Neural crest cell (in vitro differentiated cells): ENCODE results near the gene LPGAT1. TPM values are rescaled to one million over a fixed set of nuclear protein-coding genes. Genes with fewer than 3 reads are reported as not detected.

Experiments
- DNase-seq: peaks from one replicate; pipeline ENCODE4 v3.0.0; 2021; ENCODE audit warnings: low read depth, mixed read lengths, low spot score
- H3K27ac Mint-ChIP-seq: one replicate; pipeline ENCODE4 v1.8.0; 2021; ENCODE audit warnings: mild to moderate bottlenecking, mixed read lengths; ENCODE audit not compliant: unreplicated experiment
- H3K27me3 Mint-ChIP-seq: 2 replicates; pipeline ENCODE4 v1.8.0; 2021; ENCODE audit warnings: low read depth, mild to moderate bottlenecking, mixed read lengths
- H3K36me3 Mint-ChIP-seq: 2 replicates; pipeline ENCODE4 v1.8.0; 2021; ENCODE audit warnings: low read depth, mild to moderate bottlenecking, mixed read lengths
- H3K4me1 Mint-ChIP-seq: 2 replicates; pipeline ENCODE4 v1.8.0; 2021; ENCODE audit warnings: mixed read lengths
- H3K4me3 Mint-ChIP-seq: one replicate; pipeline ENCODE4 v1.8.0; 2021; ENCODE audit warnings: mild to moderate bottlenecking, mixed read lengths
- H3K9me3 Mint-ChIP-seq: 2 replicates; pipeline ENCODE4 v1.8.0; 2021; ENCODE audit warnings: mixed read lengths
- total RNA-seq: library from RNA; stranded (reverse); gene quantifications from 2 replicates; pipeline ENCODE4 v1.2.1, GENCODE V29; 2021
- TF ChIP-seq, protein P1 (sequence below): fragments of 200-600 bp; sonication (generic); conservative IDR thresholded peaks from 2 replicates; pipeline ENCODE4 v1.5.0; 2021; ENCODE audit warnings: antibody characterized with exemption, mild to moderate bottlenecking

LPGAT1 gene
- total RNA-seq, 1 donor from 2014 or later: 30.3 TPM

DNA sequence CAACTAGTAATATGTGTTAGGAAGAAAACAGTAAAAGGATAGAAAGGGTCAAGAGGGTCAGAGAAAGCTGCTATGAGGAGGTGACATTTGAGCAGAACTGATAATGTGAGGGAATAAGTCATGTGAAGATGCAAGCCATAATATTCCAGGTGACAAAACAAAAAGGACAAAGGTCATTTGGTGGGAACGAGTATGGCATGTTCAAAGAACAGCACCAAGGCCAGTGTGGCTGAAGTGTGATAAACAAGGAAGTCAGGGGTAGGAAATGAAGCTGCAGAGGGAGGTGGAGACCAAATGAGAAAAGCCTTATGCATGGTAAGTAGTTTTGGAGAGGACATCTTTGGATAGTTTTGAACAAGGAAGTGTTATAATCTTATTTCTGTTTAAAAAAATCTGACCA lies 46.7 kb downstream of the LPGAT1 start:
- Mint-ChIP-seq H3K36me3 (peaks cover 7% of the 10 kb centered on the region), H3K4me1 (peaks cover 11% of the 10 kb centered on the region), H3K9me3 (no peaks in the 10 kb centered on the region), H3K27ac (no peak overlapping the region), H3K27me3 (no peaks in the 10 kb centered on the region), H3K4me3 (no peak overlapping the region)
- DNase-seq: no peak
- TF ChIP-seq, protein P1, sequence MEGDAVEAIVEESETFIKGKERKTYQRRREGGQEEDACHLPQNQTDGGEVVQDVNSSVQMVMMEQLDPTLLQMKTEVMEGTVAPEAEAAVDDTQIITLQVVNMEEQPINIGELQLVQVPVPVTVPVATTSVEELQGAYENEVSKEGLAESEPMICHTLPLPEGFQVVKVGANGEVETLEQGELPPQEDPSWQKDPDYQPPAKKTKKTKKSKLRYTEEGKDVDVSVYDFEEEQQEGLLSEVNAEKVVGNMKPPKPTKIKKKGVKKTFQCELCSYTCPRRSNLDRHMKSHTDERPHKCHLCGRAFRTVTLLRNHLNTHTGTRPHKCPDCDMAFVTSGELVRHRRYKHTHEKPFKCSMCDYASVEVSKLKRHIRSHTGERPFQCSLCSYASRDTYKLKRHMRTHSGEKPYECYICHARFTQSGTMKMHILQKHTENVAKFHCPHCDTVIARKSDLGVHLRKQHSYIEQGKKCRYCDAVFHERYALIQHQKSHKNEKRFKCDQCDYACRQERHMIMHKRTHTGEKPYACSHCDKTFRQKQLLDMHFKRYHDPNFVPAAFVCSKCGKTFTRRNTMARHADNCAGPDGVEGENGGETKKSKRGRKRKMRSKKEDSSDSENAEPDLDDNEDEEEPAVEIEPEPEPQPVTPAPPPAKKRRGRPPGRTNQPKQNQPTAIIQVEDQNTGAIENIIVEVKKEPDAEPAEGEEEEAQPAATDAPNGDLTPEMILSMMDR: no peak

DNA sequence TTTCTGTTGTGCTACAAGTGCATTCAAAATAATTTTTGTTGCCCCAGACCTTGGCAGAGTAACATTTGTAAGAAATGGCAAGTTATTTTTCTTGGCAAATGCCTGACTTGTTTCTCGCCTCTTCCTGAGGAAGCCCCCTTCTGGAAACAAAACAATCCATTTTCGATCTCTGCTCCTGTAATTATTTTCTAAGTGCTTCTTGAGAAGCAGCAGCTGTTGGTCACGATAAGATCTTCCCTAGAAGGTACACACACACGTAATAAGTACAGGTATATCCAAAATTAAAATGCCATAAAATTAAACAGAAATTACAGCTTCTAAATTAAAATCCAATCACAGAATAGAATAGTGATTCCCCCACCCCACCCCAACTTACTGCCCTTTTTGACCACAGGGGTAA lies 47.3 kb downstream of the LPGAT1 start:
- TF ChIP-seq, protein P1: no peak
- H3K4me3 Mint-ChIP-seq: no peak overlapping the region
- H3K4me1 Mint-ChIP-seq: peaks cover 11% of the 10 kb centered on the region
- H3K36me3 Mint-ChIP-seq: peaks cover 7% of the 10 kb centered on the region
- no peaks in the 10 kb centered on the region for H3K9me3 Mint-ChIP-seq
- H3K27ac Mint-ChIP-seq: no peak overlapping the region
- no peak for DNase-seq
- H3K27me3 Mint-ChIP-seq: no peaks in the 10 kb centered on the region

DNA sequence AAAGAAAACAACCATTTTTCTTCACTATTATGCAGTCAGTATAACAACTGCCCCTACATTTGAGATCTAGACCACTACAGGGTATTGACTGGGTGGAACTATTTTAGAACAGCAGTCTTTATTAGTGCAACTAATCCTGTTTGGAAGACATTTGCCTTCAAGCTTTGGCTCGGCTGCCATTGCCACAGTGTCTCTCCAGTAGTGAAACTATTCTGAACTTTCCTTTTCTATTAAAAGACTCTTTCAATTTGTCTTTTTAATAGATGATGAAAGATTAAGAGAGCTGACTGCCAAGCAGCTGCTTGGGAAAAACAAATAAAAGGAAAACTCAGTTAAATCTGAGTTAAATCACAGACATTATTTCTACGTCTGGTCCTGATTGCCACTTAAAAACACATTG lies 49.3 kb downstream of the LPGAT1 start:
- DNase-seq: no peak
- H3K4me1 Mint-ChIP-seq: peaks cover 11% of the 10 kb centered on the region
- H3K27me3 Mint-ChIP-seq: no peaks in the 10 kb centered on the region

DNA sequence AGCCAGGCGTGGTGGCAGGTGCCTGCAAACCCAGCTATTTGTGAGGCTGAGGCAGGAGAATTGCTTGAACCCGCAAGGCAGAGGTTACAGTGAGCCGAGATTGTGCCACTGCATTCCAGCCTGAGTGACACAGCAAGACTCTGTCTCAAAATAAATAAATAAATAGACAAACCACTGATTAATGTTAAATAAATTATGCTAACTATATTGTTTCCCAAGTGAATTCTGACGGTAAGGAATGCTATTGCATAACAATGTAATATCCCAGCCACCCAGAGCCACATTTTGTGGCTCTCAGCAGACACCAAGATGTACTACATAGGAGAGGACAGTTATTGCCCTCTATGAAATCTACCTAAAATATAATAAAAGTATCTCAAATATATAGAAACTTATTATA lies 55.4 kb downstream of the LPGAT1 start:
- H3K9me3 Mint-ChIP-seq: no peaks in the 10 kb centered on the region
- H3K4me1 Mint-ChIP-seq: no peaks in the 10 kb centered on the region
- TF ChIP-seq, protein P1: no peak
- H3K4me3 Mint-ChIP-seq: no peak overlapping the region
- H3K27me3 Mint-ChIP-seq: no peaks in the 10 kb centered on the region
- H3K36me3 Mint-ChIP-seq: peaks cover 8% of the 10 kb centered on the region
- no peak overlapping the region for H3K27ac Mint-ChIP-seq
- no peak for DNase-seq

More for the DNA sequence above, 49.3 kb downstream of the LPGAT1 start:
- Mint-ChIP-seq H3K36me3 (peaks cover 15% of the 10 kb centered on the region), H3K27ac (no peak overlapping the region), H3K9me3 (no peaks in the 10 kb centered on the region), H3K4me3 (no peak overlapping the region)
- TF ChIP-seq, protein P1: no peak

DNA sequence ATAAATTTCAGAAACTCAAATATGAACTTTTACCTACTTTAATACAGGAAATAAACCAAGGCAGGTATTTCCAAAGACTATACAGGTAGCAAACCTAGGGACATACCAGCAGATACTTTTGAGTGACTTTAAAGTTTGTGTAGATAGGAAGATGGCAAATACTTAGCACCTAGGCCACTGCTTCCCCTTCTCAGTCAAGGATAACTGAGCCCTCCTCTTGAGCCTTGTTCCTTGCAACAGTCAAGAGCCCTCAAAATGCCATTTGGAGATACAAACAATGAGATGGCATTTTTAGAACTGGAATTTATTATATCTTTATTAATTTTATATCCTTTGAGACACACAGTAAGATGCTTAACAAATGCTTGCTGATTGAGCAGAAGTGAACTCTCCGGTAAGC lies 65.9 kb downstream of the LPGAT1 start:
- H3K4me1 Mint-ChIP-seq: no peaks in the 10 kb centered on the region
- TF ChIP-seq, protein P1: no peak
- no peaks in the 10 kb centered on the region for H3K9me3 Mint-ChIP-seq
- H3K27me3 Mint-ChIP-seq: no peaks in the 10 kb centered on the region
- no peak overlapping the region for H3K27ac Mint-ChIP-seq
- no peak overlapping the region for H3K4me3 Mint-ChIP-seq
- no peak for DNase-seq
- H3K36me3 Mint-ChIP-seq: peaks cover 14% of the 10 kb centered on the region

DNA sequence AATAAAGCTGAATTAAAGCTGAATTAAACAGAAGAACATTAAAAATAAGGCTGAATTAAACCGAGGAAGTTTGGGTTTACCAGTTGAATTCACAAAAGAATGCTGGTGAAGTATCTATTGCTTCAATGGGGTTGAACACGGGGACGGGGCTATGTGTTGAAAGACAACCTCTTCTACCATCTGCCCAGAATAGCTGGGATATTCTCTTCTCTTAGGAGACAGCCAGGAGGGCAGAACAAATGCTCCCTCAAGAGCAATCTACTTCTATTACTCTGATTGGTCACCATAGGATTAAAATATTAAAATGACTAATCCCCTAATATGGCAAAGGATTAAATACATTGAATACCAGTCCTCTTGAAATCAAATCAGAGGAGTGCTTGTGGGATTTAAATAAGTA lies 68.4 kb downstream of the LPGAT1 start:
- Mint-ChIP-seq H3K4me3 (no peak overlapping the region), H3K4me1 (no peaks in the 10 kb centered on the region), H3K27me3 (no peaks in the 10 kb centered on the region), H3K9me3 (no peaks in the 10 kb centered on the region), H3K27ac (no peak overlapping the region), H3K36me3 (peaks cover 22% of the 10 kb centered on the region)
- no peak for DNase-seq
- TF ChIP-seq, protein P1: no peak
